HG03565 (cell line): Measurements from ENCODE around the gene MICAL2.
A peak's percentile ranks its signal among the peaks of the same experiment; 100 is the strongest.

Experiments used
- ATAC-seq: cut with Tn5 transposase; IDR thresholded peaks from one replicate; pipeline ENCODE4 v1.9.1; 2021; ENCODE audit warnings: mild to moderate bottlenecking, moderate library complexity; ENCODE audit not compliant: unreplicated experiment

The MICAL2 gene

DNA sequence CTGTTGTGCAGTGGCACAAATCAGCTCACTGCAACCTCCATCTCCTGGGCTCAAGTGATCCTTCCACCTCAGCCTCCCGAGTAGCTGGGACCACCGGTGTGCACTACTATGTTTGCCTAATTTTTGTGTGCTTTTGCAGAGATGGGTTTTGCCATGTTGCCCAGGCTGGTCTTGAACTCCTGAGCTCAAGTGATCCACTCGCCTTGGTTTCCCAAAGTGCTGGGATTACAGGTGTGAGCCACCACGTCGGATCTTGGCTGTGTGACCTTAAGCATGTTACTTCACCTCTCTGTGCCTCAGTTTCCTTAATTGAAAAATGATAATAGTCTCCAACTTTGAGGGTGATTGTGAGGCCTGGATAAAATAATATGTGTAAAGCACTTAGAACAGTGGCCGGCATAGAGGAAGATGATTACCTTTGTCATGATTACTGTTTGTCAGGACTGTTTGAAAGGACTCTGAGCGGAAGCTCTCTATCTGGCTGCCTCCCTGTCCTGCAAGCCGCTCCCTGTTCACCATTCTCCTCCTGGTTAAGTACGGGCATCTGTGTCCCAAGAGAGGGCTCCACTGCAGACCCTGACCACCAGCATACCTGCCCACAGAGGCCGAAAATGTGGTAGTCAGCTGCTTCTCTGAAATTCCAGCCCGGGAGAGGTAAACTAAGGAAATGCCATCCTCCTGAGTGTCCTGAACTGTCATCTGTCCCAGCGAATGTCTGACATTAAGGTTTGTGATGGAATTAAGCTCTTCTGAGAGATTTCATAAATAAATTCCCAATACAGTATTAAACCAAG, 73.6 kb downstream of the MICAL2 start:
- ATAC-seq, result no peak

DNA sequence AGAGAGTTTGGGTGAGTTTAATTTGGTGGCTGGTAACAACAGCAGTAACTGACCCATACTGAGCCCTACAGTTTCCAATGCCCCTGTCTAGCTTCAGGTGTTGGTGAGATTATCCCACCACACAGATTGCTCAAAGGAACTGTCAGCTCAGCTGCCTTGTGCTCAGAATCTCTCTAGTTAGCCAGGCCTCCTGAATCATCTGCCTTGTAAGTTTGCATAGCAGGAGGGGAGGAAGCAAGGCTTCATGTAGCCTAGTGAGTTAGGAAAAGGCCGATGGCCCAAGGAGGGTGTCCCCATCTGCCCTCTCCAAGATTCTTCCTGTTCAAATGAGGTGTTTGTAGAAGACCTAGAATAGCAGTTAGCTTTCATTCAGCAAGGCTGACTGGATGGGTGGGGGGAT, 74.3 kb downstream of the MICAL2 start:
- ATAC-seq, result no peak

DNA sequence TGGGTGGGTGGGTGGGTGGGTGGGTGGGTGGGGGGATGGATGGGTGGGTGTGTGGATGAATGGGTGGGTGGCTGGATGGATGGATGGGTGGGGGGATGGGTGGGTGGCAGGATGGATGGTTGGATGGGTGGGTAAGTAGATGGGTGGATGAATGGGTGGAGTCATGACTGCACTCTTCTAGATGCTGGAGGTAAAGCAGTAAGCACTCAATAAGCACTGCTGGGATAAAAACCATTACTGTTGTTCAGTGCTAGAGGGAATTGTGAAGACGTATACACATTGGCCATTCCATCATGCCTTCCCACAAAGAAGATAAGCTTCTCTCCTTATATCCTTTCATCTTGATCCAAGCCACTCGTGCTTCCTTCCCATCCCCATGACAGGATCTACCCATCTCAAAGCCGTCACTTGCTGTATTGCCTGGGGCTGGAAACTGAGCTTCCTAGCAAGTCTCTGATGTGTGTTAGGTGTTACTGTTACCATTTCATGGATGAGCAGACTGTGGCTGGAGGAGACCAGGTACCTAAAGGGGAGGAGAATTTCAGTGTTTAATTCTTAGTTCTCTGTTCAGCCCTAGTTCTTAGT, 74.8 kb downstream of the MICAL2 start:
- no peak for ATAC-seq

DNA sequence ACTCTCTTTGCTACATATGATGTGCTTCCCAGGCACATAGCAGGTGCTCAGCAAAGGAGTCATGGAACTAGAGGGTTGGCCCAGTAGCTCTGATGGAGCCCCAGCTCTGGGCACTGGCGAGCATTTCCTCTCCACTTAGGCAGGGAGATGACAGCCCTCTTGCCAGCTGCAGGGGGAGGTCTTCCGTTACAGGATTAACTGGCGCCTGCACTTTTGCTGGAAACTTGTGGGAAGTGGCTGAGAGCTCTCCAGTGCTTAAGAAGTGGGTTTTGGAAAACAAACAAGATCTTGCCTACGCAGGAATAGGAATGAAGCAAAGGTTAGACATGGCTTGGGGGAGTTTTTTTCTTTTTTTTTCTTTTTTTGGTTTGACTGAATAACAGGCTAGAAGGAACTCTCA, 75.5 kb downstream of the MICAL2 start:
- ATAC-seq, result no peak

DNA sequence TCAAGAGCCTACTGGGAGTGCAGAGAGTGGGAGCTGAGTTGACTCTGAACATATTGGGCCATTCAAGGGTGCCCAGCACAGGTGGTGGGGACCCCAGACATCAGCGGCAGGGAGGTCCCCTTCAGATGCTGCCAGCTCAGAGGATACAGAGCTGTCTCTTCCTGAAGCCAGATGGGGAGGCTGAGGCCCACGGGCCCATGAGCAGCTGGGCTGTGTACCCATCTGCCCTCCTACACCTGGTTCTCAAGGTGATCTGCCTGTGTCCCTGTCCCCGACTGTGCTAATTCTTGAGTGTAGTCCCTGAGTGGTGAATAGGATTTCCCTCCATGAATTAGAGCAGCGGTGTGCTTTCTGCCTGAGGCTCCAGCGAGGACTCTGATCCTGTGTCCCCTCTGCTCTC, 76.3 kb downstream of the MICAL2 start:
- ATAC-seq, result no peak

DNA sequence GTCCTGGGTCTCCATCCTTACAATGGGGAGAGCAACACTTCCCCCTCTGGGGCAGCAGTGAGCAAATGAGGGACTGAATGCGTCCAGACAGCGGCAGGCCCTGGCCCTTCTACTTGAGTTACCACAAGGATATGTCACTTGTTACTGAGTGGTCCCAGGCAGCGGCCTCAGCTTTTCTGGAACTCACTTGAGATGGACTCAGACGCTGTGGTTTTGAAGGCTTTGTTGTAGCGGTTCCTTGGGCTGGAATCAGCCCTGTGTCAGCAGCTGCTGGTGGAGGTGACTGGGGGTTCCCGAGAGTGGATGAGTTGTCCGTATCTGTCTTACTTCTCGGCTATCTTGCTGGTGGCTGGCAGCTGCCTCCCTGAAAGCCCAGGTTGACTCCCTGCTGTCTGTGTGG, 77.0 kb downstream of the MICAL2 start:
- ATAC-seq, result no peak

DNA sequence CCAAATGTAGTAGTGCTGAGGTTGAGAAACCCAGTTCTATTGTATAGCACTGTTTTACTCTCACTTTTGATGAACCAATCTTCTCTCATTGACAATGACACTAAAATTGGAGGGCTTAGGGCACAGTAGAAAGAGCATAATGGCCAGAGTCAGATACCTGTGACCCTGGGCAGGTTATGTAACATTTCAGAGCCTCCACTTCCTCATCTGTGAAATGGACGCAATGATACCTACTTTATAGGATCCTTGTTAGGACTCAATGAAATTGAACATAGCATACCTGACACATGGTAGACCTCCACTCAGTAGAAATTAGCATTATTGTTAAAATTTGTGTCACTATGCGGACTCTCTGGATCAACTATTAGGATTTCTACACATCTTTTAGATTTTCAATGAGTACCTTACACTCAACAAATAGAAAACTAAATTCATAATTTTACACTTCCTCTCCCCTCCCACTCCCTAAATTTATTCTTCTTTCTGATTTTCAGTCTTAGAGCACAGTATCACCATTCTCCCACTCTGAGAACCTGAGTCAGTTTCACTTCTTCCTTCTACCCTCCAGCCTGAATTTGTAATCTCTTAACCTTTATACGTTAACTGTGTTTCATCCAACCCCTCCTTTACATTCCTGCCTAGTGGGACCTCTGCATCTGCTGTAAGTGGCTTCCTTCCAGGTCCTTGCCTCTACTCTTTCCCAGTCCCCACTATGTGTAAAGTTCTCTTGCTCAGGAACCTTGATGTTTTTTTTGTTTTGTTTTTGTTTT, 78.3 kb downstream of the MICAL2 start:
- peak; percentile 76 for ATAC-seq

DNA sequence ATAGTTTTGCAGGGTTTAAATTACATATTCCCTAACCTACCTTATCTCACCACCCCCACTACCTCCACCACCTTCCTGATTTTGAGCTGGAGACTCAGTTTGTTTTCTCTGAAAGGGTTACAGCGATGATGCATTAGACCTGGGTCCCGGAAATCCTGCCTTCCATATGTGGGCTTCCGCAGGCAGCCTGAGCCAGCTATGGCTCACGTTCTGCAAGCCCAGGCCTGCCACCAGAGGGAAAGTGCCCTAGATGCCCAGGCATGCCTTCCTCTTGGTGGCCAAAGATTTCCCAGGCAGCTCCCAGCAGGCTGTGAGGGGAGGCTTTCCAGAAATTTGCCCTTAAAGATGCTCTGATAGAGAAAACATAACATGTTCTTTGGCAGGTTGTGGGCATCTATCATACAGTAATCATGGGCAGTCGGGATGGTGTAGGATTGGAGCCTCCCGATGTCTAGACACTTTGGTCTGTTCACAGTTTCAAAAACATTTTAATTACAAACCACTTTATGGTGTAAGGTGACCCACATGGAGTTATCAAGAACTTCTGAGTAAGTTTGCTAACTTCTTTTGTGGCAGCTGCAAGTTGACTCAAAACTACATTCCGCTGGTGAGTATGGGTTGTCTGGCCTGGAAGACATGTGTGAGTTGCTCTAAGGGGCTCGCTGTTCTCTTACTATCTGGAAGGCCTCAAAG, 79.3 kb downstream of the MICAL2 start:
- no peak for ATAC-seq

DNA sequence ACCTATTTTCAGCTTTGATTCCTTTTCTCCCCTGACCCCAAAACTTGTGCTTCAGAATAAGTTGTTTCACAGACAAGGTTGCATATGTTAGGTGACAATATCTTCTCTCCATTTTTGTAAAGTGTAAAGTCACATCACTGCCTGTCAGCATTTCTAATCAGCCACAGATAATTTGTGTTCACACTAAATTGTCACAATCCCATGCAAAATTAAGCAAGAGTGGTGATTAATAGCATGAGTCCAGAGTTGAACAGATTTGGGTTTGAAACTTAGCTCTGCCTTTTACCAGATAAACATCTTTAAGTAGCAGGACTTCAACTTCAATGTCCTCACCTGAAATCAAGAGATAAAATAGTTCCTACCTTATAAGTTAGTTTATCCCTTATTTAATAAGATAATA, 80.1 kb downstream of the MICAL2 start:
- no peak for ATAC-seq

DNA sequence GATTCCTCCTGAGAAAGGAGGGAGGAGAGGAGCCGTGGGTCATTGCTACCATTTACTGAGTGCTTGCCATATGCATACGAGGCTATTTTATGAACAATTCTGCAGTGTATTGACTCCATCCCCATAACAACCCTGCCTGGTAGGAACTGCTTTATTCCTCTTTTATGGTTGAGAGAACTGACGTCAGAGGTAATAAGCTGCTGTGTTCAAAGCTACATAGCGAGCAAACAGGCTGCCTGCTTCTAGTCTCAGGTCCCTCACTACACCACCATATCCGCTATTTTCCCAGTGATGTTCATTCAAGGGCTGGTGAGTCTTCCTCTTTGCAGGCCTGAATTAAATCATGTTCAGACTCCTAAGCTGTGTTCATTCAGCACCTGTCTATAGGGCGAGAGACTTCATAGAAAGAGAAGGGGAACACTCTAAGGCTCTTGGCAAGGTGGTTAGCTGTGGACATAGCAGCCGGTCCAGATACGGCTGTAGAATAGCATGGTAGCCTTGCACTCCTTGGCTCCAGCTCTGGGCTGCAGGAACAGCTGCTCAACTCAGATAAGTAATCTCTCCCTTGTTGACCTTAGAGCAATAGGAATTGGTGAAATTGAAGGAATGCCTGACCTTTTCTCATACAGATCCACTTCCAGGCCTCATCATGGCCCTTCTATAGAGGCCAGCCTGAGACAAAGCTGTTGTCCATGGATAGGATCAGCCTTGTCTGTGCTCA, 82.6 kb downstream of the MICAL2 start:
- no peak for ATAC-seq

DNA sequence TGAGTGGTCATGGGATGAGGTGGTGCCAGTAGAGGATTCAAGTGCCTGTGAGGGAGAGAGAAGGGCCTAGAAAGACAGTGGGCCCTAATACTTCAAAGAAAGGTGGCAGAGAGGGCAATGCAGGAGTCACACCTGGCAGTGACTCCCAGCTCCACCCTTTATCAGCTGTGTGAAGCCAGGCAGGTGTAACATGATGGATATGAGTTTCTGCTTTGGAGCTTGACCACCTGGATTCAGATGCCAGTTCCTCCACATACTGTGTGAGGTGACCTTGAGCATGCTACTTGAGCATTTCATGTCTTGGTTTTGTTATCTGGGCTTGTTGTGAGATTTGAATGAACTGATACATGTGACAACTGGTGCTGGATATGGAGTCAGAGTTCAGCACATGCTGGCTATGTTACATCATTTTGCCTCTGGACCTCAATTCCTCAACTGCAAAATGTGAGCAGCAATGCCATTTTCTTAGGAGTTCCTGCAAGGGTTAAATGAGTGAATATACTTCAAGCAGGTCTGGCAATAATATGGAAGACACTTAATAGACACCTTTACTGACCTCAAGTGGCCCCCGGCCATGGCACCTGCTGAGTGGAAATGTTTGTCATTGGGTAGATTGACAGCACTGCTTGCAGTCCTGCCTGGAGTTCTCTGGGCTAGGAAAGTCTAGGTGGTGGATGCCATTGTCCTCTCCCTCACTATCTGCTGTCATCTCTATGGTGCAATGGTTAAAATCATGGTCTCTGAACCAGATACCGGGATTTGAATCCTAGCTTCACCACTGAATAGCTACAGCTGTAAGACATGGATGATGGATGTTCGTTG, 83.3 kb downstream of the MICAL2 start:
- no peak for ATAC-seq

DNA sequence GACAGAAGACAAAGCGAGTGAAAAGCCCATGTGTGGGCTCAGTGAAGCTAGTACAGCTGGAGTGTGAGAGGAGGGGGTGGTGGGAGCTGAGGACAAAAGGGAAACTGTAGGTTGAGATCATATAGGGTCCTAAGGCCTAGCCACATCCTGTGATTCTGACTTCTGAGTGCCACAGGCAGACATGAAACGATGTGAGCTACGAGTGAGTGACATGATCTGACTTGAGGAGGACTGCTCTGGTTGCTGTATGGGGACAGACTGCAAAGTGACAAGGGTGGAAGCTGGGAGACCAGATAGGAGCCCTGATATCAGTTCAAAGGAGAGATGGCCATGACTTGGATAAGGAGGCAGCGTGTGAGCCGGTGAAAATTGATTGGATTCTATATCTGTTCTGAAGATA, 85.4 kb downstream of the MICAL2 start:
- peak; percentile 75 for ATAC-seq

DNA sequence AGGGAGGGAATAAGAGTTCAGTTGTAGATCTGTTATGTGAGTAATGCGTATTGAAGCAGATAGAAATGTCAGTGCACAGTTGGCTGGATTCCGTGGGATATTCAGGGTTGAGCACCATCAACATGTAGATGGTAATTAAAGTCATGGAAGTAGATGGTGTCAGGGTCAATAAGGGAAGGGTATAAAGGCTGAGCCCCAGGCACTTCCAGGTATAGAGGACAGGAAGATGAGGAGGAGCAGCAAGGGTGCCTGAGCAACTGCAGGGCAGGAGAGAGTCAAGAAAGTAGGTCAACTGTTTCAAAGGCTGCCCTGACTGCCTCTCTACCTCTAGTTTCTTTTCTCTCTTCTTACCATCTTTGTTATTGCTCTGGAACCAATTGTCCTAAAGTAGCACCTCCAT, 85.9 kb downstream of the MICAL2 start:
- no peak for ATAC-seq

DNA sequence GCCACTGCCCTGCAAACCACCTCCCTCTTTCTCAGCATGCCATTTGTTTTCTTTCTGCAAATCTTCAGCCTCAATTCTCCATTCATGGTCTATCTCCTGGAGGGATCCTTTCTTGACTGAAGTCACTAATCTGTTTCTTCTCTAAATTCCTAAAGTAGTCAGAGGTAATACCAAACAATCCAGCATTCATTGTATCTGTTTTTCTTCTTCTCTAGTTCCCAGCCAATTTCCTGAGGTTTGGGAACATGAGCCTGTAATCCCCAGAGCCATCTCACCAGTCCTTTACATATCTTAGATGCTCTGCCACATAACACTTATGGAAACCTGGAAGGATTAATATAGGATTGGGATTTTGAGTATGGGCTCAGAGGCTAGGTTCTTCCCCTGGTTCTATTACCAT, 86.5 kb downstream of the MICAL2 start:
- ATAC-seq, result no peak

DNA sequence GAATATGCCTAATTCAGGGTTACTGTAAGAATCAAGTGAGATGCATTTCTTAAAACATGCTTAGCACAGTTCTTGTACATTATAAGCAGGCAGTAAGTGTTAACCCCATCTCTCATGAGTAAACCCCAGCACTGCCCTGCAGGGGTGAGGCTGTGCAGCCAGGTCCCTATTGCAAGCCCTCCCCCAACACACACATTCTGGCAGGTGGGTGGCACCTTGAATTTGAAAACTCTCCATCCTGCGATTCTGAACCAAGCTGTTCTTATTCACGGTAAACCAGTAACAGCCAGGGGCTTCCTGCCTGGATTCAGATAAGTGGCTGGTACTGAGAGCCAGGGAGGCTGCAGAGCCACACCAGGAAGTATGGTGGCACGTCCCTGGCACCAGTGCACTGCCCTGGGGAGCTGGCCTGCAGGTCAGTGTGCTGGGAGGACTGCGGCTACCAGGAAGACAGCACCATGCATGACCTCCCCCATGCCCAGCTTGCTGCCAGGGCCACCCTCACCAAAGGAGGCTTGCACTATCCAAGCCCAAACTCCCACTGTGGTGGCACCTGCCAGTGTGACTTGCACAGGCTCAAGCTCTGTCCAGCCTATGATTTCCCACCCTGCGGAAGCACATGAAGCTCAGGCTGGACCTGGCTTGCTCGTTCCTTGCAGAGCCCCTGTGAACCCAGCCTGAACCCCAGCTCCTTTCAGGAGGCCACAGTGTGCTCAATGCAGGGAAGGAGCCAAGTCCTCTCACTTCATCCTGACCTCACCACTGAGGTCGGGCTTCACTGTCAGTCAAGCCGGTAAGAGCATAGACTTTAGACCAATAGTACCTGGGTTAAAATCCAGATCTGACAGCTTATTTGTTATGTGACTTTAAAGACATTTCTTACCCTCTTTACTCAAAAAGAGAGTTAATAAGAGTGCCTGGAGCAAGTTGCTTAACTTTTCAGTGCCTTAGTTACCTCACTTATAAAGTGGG, 88.1 kb downstream of the MICAL2 start:
- no peak for ATAC-seq

DNA sequence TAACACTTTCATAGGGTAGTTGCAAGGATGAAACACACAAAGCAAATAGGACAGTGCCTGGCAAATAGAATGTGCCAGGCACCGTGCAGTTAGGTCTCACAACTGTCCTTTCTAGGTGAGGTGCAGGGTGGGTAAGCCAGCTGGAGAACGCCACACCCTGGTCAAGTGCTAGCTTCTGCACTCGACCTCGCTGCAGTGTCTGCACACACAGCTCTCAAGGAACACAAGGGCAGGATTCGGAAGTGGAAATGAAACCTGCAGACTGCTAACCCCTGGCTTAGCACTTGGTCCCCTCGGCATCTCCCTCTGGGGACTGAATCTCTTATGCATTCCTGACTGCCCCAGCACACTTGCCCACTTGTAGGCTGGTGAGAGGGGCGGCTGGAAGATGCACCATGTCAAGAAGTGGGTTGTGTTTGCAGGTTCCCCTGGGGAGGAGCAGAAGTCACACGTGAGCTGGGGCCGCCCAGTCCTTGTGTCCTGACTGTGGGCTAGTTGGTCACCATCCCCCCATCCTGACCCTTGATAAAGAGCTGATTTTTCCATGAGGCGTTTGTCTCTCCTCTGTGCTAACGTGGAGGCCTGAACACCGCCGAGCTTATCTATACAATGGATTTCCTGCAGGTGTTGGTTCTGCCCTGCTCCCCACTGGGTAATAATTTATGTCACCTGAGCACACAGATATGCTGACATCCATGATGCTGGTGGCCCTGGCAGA, 89.0 kb downstream of the MICAL2 start:
- no peak for ATAC-seq

DNA sequence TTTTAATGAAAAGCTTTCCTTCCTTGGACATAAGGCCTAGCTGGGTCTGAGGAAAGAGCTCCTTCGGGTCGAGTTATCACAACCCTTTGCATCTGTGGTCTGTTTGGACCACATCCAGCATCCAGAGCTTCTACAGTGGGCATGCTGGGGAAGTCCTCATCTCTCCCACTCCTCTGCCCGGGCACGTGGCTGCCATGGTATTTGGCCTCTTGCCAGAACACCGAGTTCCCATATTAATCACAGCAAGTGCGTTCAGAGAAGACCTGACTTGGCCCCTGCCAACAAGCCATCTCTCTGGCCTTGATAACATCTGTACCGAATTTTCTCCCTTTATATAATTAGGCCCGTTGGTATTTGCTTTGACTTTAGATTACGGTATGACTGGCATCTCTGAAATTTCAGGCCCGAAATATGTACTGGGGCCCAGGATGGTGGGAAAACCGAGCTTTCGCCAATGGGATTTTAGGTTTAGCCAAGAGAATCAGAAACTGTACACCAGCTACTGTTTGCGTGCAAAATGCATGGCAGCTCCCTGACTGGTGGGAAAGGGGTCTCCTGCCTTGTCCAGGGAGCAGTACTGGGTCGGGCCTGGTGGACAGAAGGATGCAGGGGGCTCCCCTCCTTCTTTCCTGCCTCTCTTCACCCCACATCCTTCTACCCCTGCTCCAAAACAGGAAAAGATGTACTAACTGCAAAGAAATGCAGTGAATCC, 90.0 kb downstream of the MICAL2 start:
- ATAC-seq, result no peak
